ENCODE measurements around the gene FAM193B. TPM values are rescaled to one million over a fixed set of nuclear protein-coding genes. Genes with fewer than 3 reads are reported as not detected.

FAM193B gene
- total and polyA plus RNA-seq, 9 of the 15 experiments (the other 6 are each of a cell fraction or from before 2014, with no cell fraction given), result 4.4 to 76.4 (median 37.3) TPM

GRCh38 chr5:177599731-177600507 is 45.6 kb upstream of the FAM193B start, which contains the start of gene B4GALT7 (continued):
- TF ChIP-seq TAF15 (IDR thresholded peaks at IDR 0.05; ENCODE audit: low read depth, low read length), result no peak
- no peak for TF ChIP-seq EP300 (IDR thresholded peaks at IDR 0.05; ENCODE audit: low read length)
- no peak for TF ChIP-seq SRSF1 (IDR thresholded peaks at IDR 0.05; ENCODE audit: low read depth, low read length)
- no peak for TF ChIP-seq PBX2 (CRISPR knock-in tag; IDR thresholded peaks at IDR 0.05; ENCODE audit: low read depth)
- no peak for TF ChIP-seq PBX2 (tag; conservative IDR thresholded peaks at IDR 0.05; ENCODE audit: low read depth)
- TF ChIP-seq FOXJ3 (CRISPR knock-in tag; IDR thresholded peaks at IDR 0.05), result no peak
- TF ChIP-seq SFPQ (IDR thresholded peaks at IDR 0.05; ENCODE audit: low read depth, low read length), result no peak
- TF ChIP-seq LEF1 (IDR thresholded peaks at IDR 0.05), result no peak
- TF ChIP-seq ZHX1 (conservative IDR thresholded peaks at IDR 0.05; ENCODE audit: low read length), result no peak; the same call in 1 of the 2 replicates
- TF ChIP-seq KLF1 (tag; IDR thresholded peaks at IDR 0.05), result peak; percentile 69
- TF ChIP-seq NELFE (IDR thresholded peaks at IDR 0.05; ENCODE audit: insufficient read depth, insufficient read length), result no peak
- TF ChIP-seq JUND (IDR thresholded peaks at IDR 0.05; ENCODE audit: borderline replicate concordance, low read depth, low read length), result peak; percentile 5; the same call in 1 of the 2 replicates
- TF ChIP-seq JUND (tag; IDR thresholded peaks at IDR 0.05; ENCODE audit: borderline replicate concordance, low read depth, low read length), result no peak; the same call in 2 of the 3 replicates
- TF ChIP-seq IRF9 (tag; IDR thresholded peaks at IDR 0.05), result no peak
- TF ChIP-seq KLF6 (CRISPR knock-in tag; IDR thresholded peaks at IDR 0.05; ENCODE audit: borderline replicate concordance), result no peak
- no peak for TF ChIP-seq RBM17 (IDR thresholded peaks at IDR 0.05; ENCODE audit: borderline replicate concordance, low read depth, low read length)

Measured in K562 (cell line).